Activated gamma-delta T cell treated with Interleukin-2 at 50 U/mL for 16 hours (primary cell): ENCODE data around the gene CCDC9.

ENCODE experiments used
- DNase-seq: peaks from one replicate; pipeline ENCODE4 v3.0.0-alpha.2; 2020

Gene CCDC9

GRCh38 chr19:47302249-47302648 lies 45.9 kb downstream of the CCDC9 start:
- DNase-seq, result no peak

GRCh38 chr19:47303966-47304365 lies 47.6 kb downstream of the CCDC9 start:
- DNase-seq, result no peak

- peak; percentile 58 for DNase-seq
Measured at GRCh38 chr19:47305309-47305751, 49.0 kb downstream of the CCDC9 start.

- no peak for DNase-seq
Measured at GRCh38 chr19:47306303-47306702, 50.0 kb downstream of the CCDC9 start.

GRCh38 chr19:47309038-47309437 lies 52.7 kb downstream of the CCDC9 start:
- DNase-seq, result no peak

- DNase-seq, result no peak
Measured at GRCh38 chr19:47309608-47310007, 53.3 kb downstream of the CCDC9 start, which contains the start of gene C5AR1. C5AR1 (plus strand) TSS chr19:47309861; CDS start chr19:47309896, 35 bp downstream.

GRCh38 chr19:47310323-47310722 lies 54.0 kb downstream of the CCDC9 start:
- DNase-seq, result no peak

GRCh38 chr19:47310819-47311218 lies 54.5 kb downstream of the CCDC9 start:
- DNase-seq, result no peak

- no peak for DNase-seq
Measured at GRCh38 chr19:47312366-47313006, 56.2 kb downstream of the CCDC9 start.

GRCh38 chr19:47313754-47314295 lies 57.5 kb downstream of the CCDC9 start:
- no peak for DNase-seq

- no peak for DNase-seq
Measured at GRCh38 chr19:47315125-47315821, 58.9 kb downstream of the CCDC9 start.

- no peak for DNase-seq
Measured at GRCh38 chr19:47316513-47316912, 60.2 kb downstream of the CCDC9 start.

GRCh38 chr19:47319923-47320871 lies 63.9 kb downstream of the CCDC9 start:
- no peak for DNase-seq
